ENCODE measurements around the gene ASNSD1. TPM values are rescaled to one million over a fixed set of nuclear protein-coding genes. Genes with fewer than 3 reads are reported as not detected.

The ASNSD1 gene
- total and polyA plus RNA-seq, 2 of the 13 experiments (the other 11 are each of a cell fraction or from before 2014, with no cell fraction given): 35.1 to 96.6 TPM

DNA sequence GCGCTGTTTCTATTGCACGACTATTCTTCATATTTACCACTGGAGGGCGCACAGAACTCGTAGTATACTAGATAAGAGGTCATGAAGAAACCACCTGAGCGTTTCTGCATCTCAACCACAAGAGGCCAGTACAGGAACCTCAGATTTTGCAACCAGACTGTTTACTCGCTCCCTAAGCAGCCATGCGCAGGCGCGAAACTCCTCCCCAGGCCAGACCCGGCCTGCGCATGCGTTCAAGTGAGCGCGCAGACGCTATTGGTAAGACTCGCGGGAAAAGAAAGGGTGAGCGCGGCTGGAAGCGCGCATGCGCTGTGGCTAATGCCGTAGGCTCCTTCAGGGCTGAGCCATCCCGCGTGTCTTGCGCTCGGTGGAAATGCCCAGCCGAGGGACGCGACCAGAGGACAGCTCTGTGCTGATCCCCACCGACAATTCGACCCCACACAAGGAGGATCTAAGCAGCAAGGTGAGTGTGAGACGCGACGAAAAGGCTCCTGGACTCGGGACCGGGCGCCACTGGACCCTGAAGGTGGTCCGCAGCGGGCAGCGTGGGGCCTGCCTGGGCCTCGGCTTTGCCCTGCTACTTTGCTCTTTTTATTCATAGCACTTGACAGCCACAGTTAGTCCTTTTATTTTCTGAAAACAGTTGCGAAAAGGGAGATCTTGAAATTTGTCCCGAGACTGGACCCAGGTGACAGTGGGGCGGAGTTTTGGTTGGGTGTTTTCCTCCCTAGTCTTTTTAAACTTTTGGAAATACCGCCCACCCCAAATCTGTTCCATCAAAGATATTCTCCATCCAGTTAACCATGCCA is at the start of gene ASNSD1 (continued):
- TF ChIP-seq, protein P1, sequence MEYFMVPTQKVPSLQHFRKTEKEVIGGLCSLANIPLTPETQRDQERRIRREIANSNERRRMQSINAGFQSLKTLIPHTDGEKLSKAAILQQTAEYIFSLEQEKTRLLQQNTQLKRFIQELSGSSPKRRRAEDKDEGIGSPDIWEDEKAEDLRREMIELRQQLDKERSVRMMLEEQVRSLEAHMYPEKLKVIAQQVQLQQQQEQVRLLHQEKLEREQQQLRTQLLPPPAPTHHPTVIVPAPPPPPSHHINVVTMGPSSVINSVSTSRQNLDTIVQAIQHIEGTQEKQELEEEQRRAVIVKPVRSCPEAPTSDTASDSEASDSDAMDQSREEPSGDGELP (IDR thresholded peaks at IDR 0.05; ENCODE audit: borderline replicate concordance, low read depth): peak; percentile 78; the same call in 1 of the 2 replicates
- no peak; the same call in 1 of the 2 replicates for TF ChIP-seq ZNF337 (CRISPR knock-in tag; IDR thresholded peaks at IDR 0.05; ENCODE audit: borderline replicate concordance, low read depth)
- TF ChIP-seq FOXA3 (CRISPR knock-in tag; IDR thresholded peaks at IDR 0.05): peak; percentile 87
- no peak; the same call in 1 of the 2 replicates for TF ChIP-seq NR3C1 (CRISPR knock-in tag; IDR thresholded peaks at IDR 0.05)
- TF ChIP-seq, protein P2, sequence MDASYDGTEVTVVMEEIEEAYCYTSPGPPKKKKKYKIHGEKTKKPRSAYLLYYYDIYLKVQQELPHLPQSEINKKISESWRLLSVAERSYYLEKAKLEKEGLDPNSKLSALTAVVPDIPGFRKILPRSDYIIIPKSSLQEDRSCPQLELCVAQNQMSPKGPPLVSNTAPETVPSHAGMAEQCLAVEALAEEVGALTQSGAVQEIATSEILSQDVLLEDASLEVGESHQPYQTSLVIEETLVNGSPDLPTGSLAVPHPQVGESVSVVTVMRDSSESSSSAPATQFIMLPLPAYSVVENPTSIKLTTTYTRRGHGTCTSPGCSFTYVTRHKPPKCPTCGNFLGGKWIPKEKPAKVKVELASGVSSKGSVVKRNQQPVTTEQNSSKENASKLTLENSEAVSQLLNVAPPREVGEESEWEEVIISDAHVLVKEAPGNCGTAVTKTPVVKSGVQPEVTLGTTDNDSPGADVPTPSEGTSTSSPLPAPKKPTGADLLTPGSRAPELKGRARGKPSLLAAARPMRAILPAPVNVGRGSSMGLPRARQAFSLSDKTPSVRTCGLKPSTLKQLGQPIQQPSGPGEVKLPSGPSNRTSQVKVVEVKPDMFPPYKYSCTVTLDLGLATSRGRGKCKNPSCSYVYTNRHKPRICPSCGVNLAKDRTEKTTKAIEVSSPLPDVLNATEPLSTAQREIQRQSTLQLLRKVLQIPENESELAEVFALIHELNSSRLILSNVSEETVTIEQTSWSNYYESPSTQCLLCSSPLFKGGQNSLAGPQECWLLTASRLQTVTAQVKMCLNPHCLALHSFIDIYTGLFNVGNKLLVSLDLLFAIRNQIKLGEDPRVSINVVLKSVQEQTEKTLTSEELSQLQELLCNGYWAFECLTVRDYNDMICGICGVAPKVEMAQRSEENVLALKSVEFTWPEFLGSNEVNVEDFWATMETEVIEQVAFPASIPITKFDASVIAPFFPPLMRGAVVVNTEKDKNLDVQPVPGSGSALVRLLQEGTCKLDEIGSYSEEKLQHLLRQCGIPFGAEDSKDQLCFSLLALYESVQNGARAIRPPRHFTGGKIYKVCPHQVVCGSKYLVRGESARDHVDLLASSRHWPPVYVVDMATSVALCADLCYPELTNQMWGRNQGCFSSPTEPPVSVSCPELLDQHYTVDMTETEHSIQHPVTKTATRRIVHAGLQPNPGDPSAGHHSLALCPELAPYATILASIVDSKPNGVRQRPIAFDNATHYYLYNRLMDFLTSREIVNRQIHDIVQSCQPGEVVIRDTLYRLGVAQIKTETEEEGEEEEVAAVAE (CRISPR knock-in tag; IDR thresholded peaks at IDR 0.05; ENCODE audit: borderline replicate concordance): peak; percentile 39; the same call in 1 of the 2 replicates
- TF ChIP-seq, protein P3, sequence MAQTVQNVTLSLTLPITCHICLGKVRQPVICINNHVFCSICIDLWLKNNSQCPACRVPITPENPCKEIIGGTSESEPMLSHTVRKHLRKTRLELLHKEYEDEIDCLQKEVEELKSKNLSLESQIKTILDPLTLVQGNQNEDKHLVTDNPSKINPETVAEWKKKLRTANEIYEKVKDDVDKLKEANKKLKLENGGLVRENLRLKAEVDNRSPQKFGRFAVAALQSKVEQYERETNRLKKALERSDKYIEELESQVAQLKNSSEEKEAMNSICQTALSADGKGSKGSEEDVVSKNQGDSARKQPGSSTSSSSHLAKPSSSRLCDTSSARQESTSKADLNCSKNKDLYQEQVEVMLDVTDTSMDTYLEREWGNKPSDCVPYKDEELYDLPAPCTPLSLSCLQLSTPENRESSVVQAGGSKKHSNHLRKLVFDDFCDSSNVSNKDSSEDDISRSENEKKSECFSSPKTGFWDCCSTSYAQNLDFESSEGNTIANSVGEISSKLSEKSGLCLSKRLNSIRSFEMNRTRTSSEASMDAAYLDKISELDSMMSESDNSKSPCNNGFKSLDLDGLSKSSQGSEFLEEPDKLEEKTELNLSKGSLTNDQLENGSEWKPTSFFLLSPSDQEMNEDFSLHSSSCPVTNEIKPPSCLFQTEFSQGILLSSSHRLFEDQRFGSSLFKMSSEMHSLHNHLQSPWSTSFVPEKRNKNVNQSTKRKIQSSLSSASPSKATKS (CRISPR knock-in tag; IDR thresholded peaks at IDR 0.05): no peak
- peak; percentile 96 for TF ChIP-seq CEBPG (CRISPR knock-in tag; IDR thresholded peaks at IDR 0.05)
- no peak for TF ChIP-seq AKAP8 (CRISPR knock-in tag; IDR thresholded peaks at IDR 0.05)
- TF ChIP-seq HES4 (CRISPR knock-in tag; IDR thresholded peaks at IDR 0.05; ENCODE audit: borderline replicate concordance): no peak
- TF ChIP-seq JARID2 (CRISPR knock-in tag; IDR thresholded peaks at IDR 0.05; ENCODE audit: insufficient replicate concordance): no peak
- TF ChIP-seq, protein P4, sequence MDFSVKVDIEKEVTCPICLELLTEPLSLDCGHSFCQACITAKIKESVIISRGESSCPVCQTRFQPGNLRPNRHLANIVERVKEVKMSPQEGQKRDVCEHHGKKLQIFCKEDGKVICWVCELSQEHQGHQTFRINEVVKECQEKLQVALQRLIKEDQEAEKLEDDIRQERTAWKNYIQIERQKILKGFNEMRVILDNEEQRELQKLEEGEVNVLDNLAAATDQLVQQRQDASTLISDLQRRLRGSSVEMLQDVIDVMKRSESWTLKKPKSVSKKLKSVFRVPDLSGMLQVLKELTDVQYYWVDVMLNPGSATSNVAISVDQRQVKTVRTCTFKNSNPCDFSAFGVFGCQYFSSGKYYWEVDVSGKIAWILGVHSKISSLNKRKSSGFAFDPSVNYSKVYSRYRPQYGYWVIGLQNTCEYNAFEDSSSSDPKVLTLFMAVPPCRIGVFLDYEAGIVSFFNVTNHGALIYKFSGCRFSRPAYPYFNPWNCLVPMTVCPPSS (IDR thresholded peaks at IDR 0.05): no peak
- peak; percentile 96 for TF ChIP-seq ZNF274 (CRISPR knock-in tag; IDR thresholded peaks at IDR 0.05)
- TF ChIP-seq ASH2L (IDR thresholded peaks at IDR 0.05; ENCODE audit: insufficient read length, low read depth, low read length): peak; percentile 94
- peak; percentile 98 for TF ChIP-seq RARG (CRISPR knock-in tag; IDR thresholded peaks at IDR 0.05; ENCODE audit: low read depth)
- TF ChIP-seq, protein P5, sequence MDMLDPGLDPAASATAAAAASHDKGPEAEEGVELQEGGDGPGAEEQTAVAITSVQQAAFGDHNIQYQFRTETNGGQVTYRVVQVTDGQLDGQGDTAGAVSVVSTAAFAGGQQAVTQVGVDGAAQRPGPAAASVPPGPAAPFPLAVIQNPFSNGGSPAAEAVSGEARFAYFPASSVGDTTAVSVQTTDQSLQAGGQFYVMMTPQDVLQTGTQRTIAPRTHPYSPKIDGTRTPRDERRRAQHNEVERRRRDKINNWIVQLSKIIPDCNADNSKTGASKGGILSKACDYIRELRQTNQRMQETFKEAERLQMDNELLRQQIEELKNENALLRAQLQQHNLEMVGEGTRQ (IDR thresholded peaks at IDR 0.05; ENCODE audit: low read depth, low read length): no peak
- TF ChIP-seq, protein P5 (CRISPR knock-in tag; IDR thresholded peaks at IDR 0.05; ENCODE audit: borderline replicate concordance): no peak
- 0 out of 2 replicates have a peak, but pooled peaks have one; percentile 37 for TF ChIP-seq MAZ (IDR thresholded peaks at IDR 0.05; ENCODE audit: borderline replicate concordance, low read depth, low read length)
- peak; percentile 84 for TF ChIP-seq MAZ (CRISPR knock-in tag; IDR thresholded peaks at IDR 0.05; ENCODE audit: low read depth)

All from HepG2 (cell line).